Right hindlimb (tissue), 1 donor: ENCODE measurements around the gene RBM26.

ENCODE experiments used
- DNase-seq: peaks from one replicate; pipeline ENCODE4 v3.0.0-alpha.2; 2018

RBM26 gene, protein sequence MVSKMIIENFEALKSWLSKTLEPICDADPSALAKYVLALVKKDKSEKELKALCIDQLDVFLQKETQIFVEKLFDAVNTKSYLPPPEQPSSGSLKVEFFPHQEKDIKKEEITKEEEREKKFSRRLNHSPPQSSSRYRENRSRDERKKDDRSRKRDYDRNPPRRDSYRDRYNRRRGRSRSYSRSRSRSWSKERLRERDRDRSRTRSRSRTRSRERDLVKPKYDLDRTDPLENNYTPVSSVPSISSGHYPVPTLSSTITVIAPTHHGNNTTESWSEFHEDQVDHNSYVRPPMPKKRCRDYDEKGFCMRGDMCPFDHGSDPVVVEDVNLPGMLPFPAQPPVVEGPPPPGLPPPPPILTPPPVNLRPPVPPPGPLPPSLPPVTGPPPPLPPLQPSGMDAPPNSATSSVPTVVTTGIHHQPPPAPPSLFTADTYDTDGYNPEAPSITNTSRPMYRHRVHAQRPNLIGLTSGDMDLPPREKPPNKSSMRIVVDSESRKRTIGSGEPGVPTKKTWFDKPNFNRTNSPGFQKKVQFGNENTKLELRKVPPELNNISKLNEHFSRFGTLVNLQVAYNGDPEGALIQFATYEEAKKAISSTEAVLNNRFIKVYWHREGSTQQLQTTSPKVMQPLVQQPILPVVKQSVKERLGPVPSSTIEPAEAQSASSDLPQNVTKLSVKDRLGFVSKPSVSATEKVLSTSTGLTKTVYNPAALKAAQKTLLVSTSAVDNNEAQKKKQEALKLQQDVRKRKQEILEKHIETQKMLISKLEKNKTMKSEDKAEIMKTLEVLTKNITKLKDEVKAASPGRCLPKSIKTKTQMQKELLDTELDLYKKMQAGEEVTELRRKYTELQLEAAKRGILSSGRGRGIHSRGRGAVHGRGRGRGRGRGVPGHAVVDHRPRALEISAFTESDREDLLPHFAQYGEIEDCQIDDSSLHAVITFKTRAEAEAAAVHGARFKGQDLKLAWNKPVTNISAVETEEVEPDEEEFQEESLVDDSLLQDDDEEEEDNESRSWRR

DNA sequence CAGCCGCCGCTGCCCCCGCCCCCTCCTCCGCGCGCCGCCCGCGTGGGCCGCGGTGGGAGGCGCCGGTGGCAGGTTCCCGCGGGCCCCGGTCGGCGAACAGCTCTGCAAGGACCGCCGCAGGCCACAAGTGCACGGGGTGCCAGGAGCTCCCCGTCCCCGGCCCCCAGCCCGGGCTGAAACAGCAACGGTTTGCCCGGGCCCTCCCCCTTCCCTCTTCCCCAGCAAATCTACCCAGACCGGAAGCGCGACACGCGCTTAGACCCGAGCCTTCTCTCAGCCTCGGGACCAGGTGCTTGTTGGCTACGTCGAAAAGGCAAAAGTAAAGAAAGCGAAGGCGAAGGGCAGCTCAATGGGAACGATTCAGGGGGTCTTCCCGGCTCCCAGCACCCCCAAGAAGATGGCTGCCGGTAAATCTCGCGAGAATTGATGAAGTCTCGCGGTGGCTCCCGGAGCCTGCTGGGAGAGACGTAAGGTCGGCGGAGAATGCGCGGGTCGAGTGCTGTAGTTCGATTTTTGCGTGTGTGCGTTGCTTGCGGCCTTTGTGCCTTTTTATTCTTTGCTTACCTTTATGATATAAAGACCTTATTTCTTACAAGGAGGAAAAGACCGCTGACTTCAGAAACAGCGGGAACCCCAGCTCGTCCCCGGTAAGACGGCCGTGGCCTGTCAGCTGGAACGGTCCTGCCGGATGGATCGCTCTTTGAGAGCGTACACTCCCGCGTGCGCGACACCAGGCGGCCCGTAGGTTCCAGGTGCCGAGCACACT is at the start of gene RBM26:
Gene RBM26, minus strand, starts transcription at position 425 of the 766 bp plus-strand sequence. CDS start 481 bp downstream, outside the sequence.
- DNase-seq: peak; percentile 96

DNA sequence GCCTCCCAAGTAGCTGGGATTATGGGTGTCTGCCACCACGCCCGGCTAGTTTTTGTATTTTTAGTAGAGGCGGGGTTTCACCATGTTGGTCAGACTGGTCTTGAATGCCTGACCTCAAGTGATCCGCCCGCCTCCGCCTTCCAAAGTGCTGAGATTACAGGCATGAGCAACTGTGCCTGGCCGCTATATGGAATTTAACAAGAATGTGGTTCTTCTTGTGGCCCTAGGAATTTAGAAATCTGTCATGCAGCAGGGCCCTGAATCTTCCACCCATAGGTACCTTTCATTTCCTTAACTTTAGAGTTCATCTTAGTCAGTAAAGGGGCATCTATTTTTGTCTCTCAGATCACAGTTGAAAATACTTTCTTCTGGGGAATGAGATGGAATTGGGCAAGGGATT is 49.3 kb upstream of the RBM26 start:
- no peak for DNase-seq

DNA sequence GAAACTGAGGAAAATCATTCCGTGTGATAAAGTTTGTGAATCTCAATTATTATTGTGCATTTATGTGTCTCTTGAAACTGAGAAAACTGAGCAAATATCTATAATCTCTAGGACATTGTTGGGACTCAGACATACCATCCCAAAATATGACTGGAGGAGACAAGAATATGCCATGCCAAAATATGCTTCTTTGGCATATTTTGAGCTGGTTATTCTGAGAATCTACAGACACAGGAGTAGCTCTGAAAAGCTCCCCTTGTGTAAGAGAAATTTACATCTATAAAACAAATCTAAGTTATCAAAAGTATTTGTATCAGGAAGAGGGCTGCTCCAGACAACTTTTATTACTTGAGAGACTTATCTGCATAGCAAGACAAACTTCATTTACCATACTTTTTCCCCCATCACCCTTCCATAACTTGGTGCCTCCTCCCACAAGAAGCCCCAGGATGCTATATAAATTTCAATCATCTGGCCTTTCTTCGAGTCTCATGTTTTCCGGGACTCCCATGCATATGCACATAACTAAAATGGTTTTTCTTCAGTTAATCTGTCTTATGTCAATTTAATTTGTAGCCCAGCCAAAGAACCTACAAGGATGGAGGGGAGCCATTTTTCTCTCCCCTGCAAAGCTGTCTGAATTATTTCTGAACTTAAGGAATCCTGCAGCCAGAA is 46.3 kb upstream of the RBM26 start:
- DNase-seq: no peak

DNA sequence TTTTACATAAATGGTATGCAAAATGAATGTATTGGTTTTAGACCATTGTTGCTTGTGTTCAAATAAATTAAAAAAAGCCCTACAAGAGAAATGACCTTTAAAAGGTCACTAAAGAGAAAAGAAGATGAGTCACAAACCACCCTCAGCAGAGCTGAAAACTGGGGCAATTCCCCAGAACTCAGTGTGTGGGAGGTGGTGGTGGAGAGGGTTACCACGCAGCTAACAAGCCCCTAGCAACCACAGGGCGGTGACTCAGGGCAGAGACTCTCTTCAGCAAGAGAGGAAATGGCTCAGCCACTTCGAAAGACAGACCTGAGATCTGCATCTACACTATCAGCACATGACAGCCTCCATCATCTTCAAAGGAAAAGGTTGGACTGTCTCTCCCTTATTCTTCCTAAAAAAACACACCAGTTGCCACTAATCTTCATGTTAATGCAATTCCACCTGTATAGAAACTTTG is 45.5 kb upstream of the RBM26 start:
- DNase-seq: no peak

DNA sequence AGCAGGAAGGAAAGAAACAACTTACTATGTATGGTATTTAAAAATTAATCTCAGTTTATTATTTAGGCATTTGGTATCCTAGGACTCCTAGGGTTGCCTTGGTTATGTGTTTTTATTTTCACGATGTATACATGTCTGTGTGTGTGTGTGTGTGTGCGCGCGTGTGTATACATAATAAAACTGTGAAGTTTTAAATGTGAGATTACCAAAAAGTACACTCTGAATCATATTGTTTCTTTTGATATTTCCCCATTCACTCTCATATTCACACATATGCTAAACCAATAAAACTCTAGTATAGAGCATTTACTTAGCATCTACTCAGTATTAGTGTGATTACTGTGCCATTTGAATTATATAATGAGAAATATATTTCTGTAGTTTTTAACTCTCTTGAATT is 44.1 kb upstream of the RBM26 start:
- no peak for DNase-seq

DNA sequence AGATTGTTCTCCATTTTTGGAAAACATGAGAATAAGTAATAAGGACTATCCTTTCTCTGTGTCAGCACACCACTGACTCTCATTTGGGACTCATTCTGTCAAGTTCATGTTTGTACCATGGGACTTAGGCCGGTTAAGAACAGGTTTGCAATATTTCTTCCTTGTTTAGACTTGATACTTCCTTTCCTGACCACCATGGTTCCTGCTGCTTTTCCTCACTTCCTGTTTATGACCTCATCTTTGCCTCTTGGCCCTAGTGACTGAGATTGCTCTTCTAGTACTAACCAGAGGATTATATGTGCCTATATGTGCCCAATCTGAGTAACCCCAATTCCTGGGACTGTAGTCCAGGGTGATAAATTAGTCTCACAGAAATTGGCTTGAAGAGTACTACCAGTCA is 42.4 kb upstream of the RBM26 start:
- no peak for DNase-seq

DNA sequence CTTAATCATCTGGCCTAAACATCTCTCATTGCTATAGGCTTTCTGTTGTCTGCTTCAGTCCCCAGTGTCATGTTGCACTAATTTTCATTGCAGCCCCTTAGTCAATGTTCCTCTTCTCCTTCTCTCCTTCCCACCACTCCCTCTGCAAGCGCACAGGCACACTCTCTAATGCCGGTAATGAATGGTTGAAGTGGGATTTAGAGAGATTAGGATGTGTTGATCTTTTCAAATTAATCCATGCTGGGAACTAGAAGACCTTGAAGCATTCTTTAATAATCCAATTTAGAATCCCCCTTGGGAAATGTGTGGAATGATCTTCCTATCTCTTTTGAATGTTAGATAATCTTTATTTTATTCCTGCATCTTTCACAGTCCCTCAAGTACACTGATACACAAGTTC is 41.7 kb upstream of the RBM26 start:
- DNase-seq: no peak

DNA sequence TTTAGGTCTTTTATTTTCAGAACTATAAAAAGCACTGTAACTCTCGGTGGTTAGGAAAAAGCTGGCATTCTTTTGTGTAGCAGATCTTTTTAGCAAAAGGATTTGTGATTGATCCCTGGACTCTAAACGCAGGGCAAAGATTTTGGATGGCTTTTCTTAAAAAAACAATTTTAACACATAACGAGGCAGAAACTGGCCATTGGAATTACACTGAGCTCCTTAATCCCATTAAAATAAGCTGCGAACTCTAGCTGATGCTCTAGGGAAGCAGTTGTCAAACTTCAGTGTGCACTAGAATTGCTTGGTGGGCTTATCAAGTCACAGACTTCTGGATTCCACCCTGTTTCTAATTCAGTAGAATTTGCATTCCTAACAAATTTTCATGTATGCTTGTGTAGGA is 41.1 kb upstream of the RBM26 start:
- DNase-seq: no peak

DNA sequence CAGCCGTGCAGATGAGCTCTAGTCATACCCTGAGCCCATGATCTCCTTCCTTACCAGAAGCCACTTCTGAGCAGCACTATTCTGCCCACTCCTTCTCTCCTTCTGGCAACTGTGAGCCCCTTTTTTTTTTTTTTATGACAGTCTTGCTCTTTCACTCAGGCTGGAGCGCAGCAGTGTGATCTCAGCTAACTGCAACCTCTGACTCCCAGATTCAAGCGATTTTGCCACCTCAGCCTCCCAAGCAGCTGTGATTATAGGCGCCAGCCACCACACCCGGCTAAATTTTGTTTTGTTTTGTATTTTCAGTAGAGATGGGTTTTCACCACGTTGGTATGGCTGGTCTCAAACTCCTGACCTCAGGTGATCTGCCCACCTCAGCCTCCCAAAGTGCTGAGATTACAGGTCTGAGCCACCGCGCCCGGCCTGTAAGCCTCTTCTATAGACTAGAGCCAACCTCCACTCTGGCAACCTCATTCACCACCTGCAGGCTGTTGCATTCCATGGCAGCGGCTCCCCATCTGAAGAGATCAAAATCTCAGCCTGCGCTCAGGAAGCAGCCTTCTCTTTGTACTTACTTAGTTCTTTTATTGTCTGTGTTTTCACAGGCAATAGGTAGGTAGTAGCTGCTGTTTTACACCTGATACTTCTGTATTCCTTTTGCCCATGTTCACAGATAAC is 40.1 kb upstream of the RBM26 start:
- DNase-seq: no peak

DNA sequence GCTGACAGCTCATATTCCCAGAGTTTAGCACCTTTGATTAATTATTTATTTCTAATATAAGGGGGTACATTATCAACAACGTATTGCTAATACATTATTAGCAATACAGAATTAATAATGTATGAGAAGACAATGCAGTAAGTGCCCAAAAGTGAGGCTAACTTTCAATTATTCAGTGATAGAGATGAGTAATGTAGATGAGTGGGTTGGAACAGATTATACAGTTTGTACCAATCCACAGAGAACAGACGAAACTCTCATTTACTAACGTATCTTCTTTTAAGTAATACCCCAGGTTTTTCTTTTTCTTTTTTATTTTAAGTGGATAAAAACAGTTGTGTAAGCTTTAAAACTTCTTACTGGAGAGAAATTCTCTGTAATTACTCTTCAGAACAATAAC is 36.7 kb upstream of the RBM26 start:
- no peak for DNase-seq

DNA sequence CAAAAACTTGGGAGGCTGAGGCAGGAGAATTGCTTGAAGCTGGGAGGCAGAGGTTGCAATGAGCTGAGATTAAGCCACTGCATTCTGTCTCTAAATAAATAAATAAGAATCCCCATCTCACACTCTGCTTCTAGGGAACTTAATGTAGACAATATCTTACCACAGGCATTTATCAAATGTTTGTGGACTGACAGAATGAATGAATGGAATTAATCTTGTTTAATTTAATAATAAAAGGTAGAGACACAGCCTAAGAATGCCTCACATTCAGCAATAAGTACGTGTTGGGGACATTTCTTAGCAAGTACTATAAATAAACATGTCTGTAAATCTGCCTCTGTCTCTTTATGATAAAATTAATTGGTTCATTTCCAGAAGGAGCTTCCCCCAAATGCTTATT is 36.2 kb upstream of the RBM26 start:
- no peak for DNase-seq

DNA sequence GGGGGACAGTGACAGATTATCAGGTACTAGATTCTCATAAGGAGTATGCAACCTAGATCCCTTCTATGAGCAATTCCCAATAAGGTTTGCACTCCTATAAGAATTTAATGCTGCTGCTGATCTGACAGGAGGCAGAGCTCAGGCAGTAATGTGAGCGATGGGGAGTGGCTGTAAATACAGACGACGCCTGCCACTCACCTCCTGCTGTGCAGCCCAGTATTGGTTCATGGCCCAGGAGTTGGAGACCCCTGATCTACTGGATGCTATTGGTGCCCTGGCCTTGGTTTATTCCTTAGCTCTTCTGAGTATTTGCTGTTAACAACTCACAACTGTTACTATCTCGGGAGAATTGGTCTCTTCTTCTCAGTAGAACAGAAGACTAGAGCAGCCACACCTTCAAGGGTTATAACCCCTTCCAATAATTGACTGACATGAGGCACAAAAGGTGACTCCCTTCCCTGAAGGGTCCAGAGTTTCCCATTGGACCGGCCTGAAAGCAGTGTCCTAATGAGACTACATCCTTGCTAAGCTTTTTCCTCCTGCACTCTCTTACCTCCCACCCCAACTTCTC is 35.0 kb upstream of the RBM26 start:
- DNase-seq: no peak

DNA sequence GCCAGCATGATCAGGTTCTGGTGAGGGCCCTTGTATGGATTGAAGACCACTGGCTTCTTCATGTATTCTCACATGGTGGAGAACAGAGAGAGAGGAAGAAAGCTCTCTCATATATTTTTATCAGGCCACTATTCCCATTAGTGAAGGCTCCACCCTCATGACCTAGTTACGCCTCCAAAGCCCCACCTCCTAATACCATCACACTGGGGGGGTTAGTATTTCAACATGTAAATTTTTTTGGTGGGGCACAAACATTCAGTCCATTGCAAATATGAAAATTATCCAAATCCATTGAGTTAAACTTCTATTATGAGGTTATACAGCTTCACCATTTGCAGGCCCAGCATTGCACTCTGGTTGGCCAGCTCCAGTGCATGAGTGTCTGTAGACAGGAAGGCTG is 33.2 kb upstream of the RBM26 start:
- no peak for DNase-seq

DNA sequence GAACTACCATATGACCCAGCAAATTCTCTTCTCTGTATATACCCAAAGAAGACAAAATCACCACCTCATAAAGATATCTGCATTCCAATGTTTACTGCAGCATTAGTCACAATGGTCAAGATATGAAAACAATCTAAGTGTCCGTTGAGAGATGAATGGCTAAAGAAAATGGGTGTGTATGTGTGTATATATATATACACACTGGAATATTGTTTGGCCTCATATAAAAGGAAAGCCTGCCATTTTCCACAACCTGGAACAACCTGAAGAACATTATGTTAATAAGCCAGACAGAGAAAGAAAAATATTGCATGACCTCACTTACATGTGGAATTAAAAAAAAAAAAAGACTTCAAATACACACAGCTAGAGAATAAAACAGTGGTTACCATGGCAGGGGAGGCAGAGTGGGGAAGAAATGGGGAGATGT is 29.5 kb upstream of the RBM26 start:
- no peak for DNase-seq

DNA sequence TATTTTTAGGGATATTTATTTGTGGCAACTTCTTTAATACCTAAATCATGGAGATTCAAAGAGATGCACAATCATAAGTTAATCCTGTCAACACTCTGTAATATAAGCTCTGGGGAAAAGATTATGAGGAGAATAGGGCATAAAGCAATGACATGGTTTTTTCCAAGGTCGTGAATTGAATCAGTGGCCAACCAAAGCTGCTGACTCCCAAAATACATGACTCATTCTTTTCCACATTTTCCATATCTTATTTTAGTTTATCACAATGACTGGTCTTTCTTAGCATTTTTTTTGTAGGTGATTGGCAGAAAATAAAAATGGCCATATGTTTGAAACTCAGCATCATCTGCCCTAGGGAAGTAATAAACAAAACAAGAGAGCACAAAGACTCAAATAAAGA is 28.5 kb upstream of the RBM26 start:
- no peak for DNase-seq

DNA sequence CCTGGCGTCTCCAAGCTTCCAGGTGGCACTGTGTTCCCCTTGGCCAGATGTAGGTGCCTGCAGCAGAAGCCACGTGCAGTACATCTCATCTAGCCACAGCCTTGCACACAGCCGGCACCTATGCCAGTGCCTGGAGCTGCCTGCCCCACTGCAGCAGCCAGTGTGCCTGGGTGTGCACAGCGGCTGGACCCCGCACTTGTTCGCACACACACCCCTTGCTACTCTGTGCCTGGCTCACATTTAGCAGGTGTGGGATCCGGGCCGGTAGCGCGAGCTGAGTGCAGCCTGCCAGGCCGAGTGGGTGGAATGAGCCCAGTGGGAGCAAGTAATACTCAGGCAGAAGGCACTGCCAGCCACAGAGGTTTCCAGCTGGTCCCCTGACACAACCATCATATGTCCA is 26.9 kb upstream of the RBM26 start:
- no peak for DNase-seq

DNA sequence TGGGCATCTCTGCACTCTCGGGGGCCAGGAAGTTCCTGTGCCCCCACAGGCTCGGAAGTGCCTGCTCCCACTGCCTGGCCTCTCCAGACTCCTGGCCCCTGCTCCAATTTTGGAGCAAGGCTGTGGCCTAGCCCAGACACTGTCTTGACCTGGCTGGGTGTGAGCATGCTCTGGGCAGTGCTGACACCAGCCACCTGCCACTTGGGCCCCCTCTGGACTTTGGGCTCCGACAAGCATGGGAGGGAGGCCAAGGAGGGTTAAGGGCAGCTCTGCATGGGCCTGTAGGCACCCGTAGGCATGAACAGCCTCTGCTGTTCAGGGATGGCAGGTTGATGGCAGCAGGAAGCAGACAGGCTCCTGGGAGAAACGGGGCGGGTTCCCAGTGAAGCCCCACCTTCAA is 26.0 kb upstream of the RBM26 start:
- DNase-seq: no peak

DNA sequence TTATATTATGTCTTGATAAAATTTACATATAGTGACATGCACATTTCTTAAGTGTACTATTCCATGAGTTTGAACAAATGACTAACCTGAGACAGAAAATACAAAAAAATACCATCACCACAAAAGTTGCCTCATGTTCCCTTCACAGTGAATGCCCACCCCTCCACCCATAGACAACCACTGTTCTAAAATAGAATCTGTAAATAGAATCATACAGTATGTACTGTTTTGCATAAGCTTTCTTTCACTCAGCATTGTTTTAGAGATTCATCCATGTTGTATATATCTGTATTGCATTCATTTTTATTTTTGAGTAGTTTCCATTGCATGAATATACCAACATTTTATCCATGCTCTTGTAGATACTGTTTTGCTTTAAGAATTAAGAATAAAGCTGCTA is 23.3 kb upstream of the RBM26 start:
- no peak for DNase-seq

DNA sequence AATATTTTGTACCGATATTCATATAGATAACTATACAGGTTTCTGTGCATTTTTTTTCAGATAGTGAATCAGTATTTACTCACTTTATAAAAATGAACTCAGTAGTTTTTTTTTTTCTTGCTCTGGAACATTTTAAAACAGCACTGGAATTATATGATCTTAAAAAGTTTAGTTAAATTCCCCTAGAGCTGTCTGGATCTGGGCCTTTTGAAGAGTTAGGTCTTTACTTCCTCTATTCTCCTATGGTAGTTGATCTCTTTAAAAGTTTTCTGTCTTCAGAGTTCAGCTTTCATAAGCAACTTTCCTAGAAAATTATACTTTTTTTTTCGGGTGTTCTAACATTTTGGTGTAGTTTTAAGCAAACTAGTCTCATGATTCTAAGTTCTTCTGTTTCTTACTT is 21.8 kb upstream of the RBM26 start:
- DNase-seq: no peak

DNA sequence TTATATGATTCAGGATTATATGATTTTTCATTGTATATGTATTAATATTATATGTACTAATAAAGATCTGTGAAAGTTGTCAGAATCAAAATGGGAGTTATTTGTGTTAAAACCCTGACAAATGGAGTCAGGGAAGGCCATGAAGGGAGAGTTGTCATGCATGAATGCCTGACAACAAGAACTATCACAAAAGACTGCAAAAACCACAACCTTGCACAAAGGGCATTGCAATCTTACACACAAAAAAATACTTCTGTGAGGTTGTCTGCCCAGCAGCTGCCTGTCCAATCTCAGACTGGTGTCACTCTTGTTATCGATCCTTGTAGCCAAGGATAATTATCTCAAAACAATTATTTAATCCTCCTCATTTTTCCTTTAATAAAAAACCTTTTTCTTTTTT is 21.2 kb upstream of the RBM26 start:
- DNase-seq: no peak
